AG04450 (cell line): ENCODE results near the gene LAMP1. TPM values are rescaled to one million over a fixed set of nuclear protein-coding genes. Genes with fewer than 3 reads are reported as not detected.

Source experiments
- CTCF ChIA-PET: fragments of 300-600, 350-600 bp; formaldehyde crosslinking; extraction: SDS; loops from one replicate; lab custom pipeline; 2022; ENCODE audit warnings: antibody characterized with exemption, inconsistent platforms; lab: Charles Lee
- POLR2A ChIA-PET: fragments of 350-600 bp; formaldehyde crosslinking; extraction: SDS; loops from one replicate; lab custom pipeline; 2021; ENCODE audit warnings: antibody characterized with exemption, inconsistent platforms; lab: Yijun Ruan, JAX
- DNase-seq: peaks from one replicate; pipeline ENCODE4 v3.0.0-alpha.2; 2011; ENCODE audit warnings: low read depth, low spot score
- H3K27ac ChIP-seq: one replicate; pipeline ENCODE4 v1.5.1; 2012; ENCODE audit warnings: low read depth, low read length, control low read depth
- H3K27me3 ChIP-seq: one replicate; pipeline ENCODE4 v1.6.0; 2012; ENCODE audit warnings: low read length; ENCODE audit not compliant: control insufficient read depth, insufficient read depth
- H3K4me3 ChIP-seq: 2 replicates; pipeline ENCODE4 v1.5.1; 2011; ENCODE audit warnings: mild to moderate bottlenecking, low read depth, low read length, control low read depth
- H3K9me3 ChIP-seq: 2 replicates; pipeline ENCODE4 v1.5.1; 2012; ENCODE audit warnings: low read length; ENCODE audit not compliant: control insufficient read depth, insufficient read depth
- CTCF ChIP-seq: IDR thresholded peaks from 2 replicates; pipeline ENCODE4 v1.5.1; 2011; ENCODE audit warnings: low read depth, low read length, control low read depth, inconsistent platforms
- polyA plus RNA-seq: library from polyadenylated mRNA; depleted of rRNA; stranded (reverse); fragments of >200 nt; gene quantifications from 2 replicates; pipeline ENCODE4 v1.2.3, GENCODE V29; 2011

Gene LAMP1
- polyA plus RNA-seq, 1 experiment = 247 TPM

- no peak overlapping the region for H3K4me3 ChIP-seq
- DNase-seq = no peak
- CTCF ChIA-PET = no interaction called here
- TF ChIP-seq CTCF = no peak
- H3K9me3 ChIP-seq = peaks cover 2% of the 10 kb centered on the region; the same call in 1 of the 2 replicates
- POLR2A ChIA-PET = no interaction called here
- H3K27ac ChIP-seq = no peak overlapping the region
- peaks cover 2% of the 10 kb centered on the region for H3K27me3 ChIP-seq
Observed at GRCh38 chr13:113332615-113333014, 35.6 kb downstream of the LAMP1 start.

GRCh38 chr13:113333076-113333475, 36.0 kb downstream of the LAMP1 start:
- CTCF ChIA-PET = no interaction called here
- Histone ChIP-seq H3K4me3 (no peak overlapping the region), H3K27me3 (peaks cover 2% of the 10 kb centered on the region), H3K9me3 (peaks cover 6% of the 10 kb centered on the region; the same call in 1 of the 2 replicates), H3K27ac (no peak overlapping the region)
- TF ChIP-seq CTCF = no peak
- DNase-seq = no peak
- POLR2A ChIA-PET = no interaction called here

- Histone ChIP-seq H3K27ac (no peak overlapping the region), H3K4me3 (no peak overlapping the region), H3K9me3 (peaks cover 8% of the 10 kb centered on the region; the same call in 1 of the 2 replicates), H3K27me3 (no peaks in the 10 kb centered on the region)
- ChIA-PET CTCF (interaction anchor here (0.9 kb wide), 1 partner anchor 225 kb away, joined by 3 read pairs; no protein-coding TSS in a partner anchor), POLR2A (no interaction called here)
- DNase-seq = no peak
- no peak for TF ChIP-seq CTCF
Observed at GRCh38 chr13:113337556-113337955, 40.5 kb downstream of the LAMP1 start.

- peaks cover 8% of the 10 kb centered on the region; the same call in 1 of the 2 replicates for H3K9me3 ChIP-seq
- no peak for DNase-seq
- no peak for TF ChIP-seq CTCF
- H3K27me3 ChIP-seq = no peaks in the 10 kb centered on the region
- no peak overlapping the region for H3K4me3 ChIP-seq
- no peak overlapping the region for H3K27ac ChIP-seq
- ChIA-PET CTCF (interaction anchor here (0.9 kb wide), 1 partner anchor 224 kb away, joined by 3 read pairs; no protein-coding TSS in a partner anchor), POLR2A (no interaction called here)
Observed at GRCh38 chr13:113337976-113338375, 40.9 kb downstream of the LAMP1 start.

GRCh38 chr13:113338451-113338850, 41.4 kb downstream of the LAMP1 start:
- Histone ChIP-seq H3K27me3 (no peaks in the 10 kb centered on the region), H3K9me3 (peaks cover 8% of the 10 kb centered on the region; the same call in 1 of the 2 replicates), H3K4me3 (no peak overlapping the region), H3K27ac (no peak overlapping the region)
- ChIA-PET POLR2A (no interaction called here), CTCF (interaction anchor here (0.6 kb wide), 1 partner anchor 63 kb away, joined by 4 read pairs; no protein-coding TSS in a partner anchor)
- TF ChIP-seq CTCF = no peak
- DNase-seq = no peak
